Neural cell (in vitro differentiated cells): ENCODE measurements around the gene MAP2.

Experiments
- CTCF ChIP-seq: fragments of 450-650 bp; IDR thresholded peaks from 2 replicates; pipeline ENCODE4 v1.5.1; 2014; ENCODE audit warnings: antibody characterized with exemption, mild to moderate bottlenecking, moderate library complexity; ENCODE audit not compliant: poor library complexity, severe bottlenecking
- EP300 ChIP-seq: fragments of 450-650 bp; conservative IDR thresholded peaks from 2 replicates; pipeline ENCODE4 v1.6.1; 2014; ENCODE audit warnings: antibody characterized with exemption, mild to moderate bottlenecking, moderate library complexity; ENCODE audit not compliant: poor library complexity, severe bottlenecking

DNA sequence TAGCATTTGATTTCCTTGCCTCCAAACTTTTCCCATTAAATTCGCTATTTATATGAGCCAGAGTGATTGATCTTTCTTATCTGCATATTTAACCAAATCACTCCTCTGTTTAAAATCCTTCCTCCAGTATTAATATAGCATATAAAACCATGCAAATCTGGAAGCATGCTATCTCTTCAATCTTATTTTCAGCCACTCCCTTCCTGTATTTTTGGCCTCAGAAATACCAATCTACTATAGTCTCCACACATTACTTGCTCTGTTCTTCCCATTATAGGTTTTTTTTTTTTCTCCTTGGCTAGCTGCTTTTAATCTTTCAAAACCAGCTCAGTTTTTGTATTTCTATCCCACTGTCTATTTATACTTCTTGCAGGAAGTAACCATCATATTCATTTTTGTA lies 19.1 kb downstream of the MAP2 start:
- TF ChIP-seq CTCF (no peak), EP300 (no peak)
